Measurements from ENCODE around the gene ARHGAP25. TPM values are rescaled to one million over a fixed set of nuclear protein-coding genes. Genes with fewer than 3 reads are reported as not detected.

Gene ARHGAP25
- total and polyA plus RNA-seq, 2 experiments from 2014 or later: 1.9 to 2.0 TPM

Other genes with a start within 250 kb of the ARHGAP25 start
- 5.2 and 5.3 TPM in 2 replicates for gene PROKR1, start 91.2 kb upstream of the ARHGAP25 start, total RNA-seq (2014; rRNA removed; shearing (Covaris generic))
- 0.61 and 1.1 TPM in 2 replicates for gene PROKR1, start 91.2 kb upstream of the ARHGAP25 start, polyA plus RNA-seq (2016; fragmentation: Nextera tagmentation; extraction: Ambion mirVana)
- not detected in 2 replicates for gene BMP10, start 136.6 kb downstream of the ARHGAP25 start, total RNA-seq (2014; rRNA removed; shearing (Covaris generic))
- gene BMP10, start 136.6 kb downstream of the ARHGAP25 start, polyA plus RNA-seq (2016; fragmentation: Nextera tagmentation; extraction: Ambion mirVana): not detected in 2 replicates
- gene GKN2, start 218.1 kb downstream of the ARHGAP25 start, total RNA-seq (2014; rRNA removed; shearing (Covaris generic)): not detected in 2 replicates
- not detected in 2 replicates for gene GKN2, start 218.1 kb downstream of the ARHGAP25 start, polyA plus RNA-seq (2016; fragmentation: Nextera tagmentation; extraction: Ambion mirVana)
- gene GKN1, start 239.8 kb downstream of the ARHGAP25 start, total RNA-seq (2014; rRNA removed; shearing (Covaris generic)): not detected in 2 replicates
- gene GKN1, start 239.8 kb downstream of the ARHGAP25 start, polyA plus RNA-seq (2016; fragmentation: Nextera tagmentation; extraction: Ambion mirVana): not detected in 2 replicates